Ammon's horn (tissue), 1 donor: ENCODE data around the gene FMO1.
"Not testable (repeated sequence)": the region's sequence is repeated elsewhere in the genome, so short reads cannot be mapped to it uniquely, and the experiment has no call there.

Experiments
- DNase-seq: peaks from one replicate; pipeline ENCODE4 v3.0.0-alpha.2; 2016; ENCODE audit warnings: low spot score

The FMO1 gene

GRCh38 chr1:171248302-171248701, at the start of gene FMO1:
TSS of gene FMO1 (plus strand) at chr1:171248494. CDS start at chr1:171258088, 9,594 bp downstream.
- no peak for DNase-seq

- no peak for DNase-seq
Observed at GRCh38 chr1:171204296-171204695, 44.0 kb upstream of the FMO1 start.

- no peak for DNase-seq
Observed at GRCh38 chr1:171206204-171206977, 41.9 kb upstream of the FMO1 start.

GRCh38 chr1:171206978-171207355, 41.3 kb upstream of the FMO1 start:
- no peak for DNase-seq

- no peak for DNase-seq
Observed at GRCh38 chr1:171207377-171207776, 40.9 kb upstream of the FMO1 start.

GRCh38 chr1:171210355-171210754, 37.9 kb upstream of the FMO1 start:
- DNase-seq, result no peak

GRCh38 chr1:171212607-171213351, 35.5 kb upstream of the FMO1 start:
- DNase-seq, result peak; percentile 49

GRCh38 chr1:171213559-171214454, 34.5 kb upstream of the FMO1 start:
- DNase-seq, result no peak

GRCh38 chr1:171217658-171218443, 30.4 kb upstream of the FMO1 start:
- no peak for DNase-seq

- no peak for DNase-seq
Observed at GRCh38 chr1:171218661-171219060, 29.6 kb upstream of the FMO1 start.

- DNase-seq, result no peak
Observed at GRCh38 chr1:171219346-171220080, 28.8 kb upstream of the FMO1 start.

GRCh38 chr1:171220081-171220420, 28.2 kb upstream of the FMO1 start:
- no peak for DNase-seq

GRCh38 chr1:171220581-171221054, 27.7 kb upstream of the FMO1 start:
- peak; percentile 29 for DNase-seq

- no peak for DNase-seq
Observed at GRCh38 chr1:171221665-171222591, 26.4 kb upstream of the FMO1 start.

- no peak for DNase-seq
Observed at GRCh38 chr1:171222936-171223335, 25.4 kb upstream of the FMO1 start.

- not testable (repeated sequence) for DNase-seq
Observed at GRCh38 chr1:171224257-171224656, 24.0 kb upstream of the FMO1 start.

GRCh38 chr1:171226747-171227370, 21.4 kb upstream of the FMO1 start:
- DNase-seq, result peak; percentile 84

GRCh38 chr1:171231326-171231725, 17.0 kb upstream of the FMO1 start:
- DNase-seq, result no peak

- DNase-seq, result no peak
Observed at GRCh38 chr1:171233183-171233582, 15.1 kb upstream of the FMO1 start.
